ENCODE data around the gene WDFY4. TPM values are rescaled to one million over a fixed set of nuclear protein-coding genes. Genes with fewer than 3 reads are reported as not detected.

Gene WDFY4
- total and polyA plus RNA-seq, 2 of the 4 experiments (the other 2 are of a cell fraction), result not detected

DNA sequence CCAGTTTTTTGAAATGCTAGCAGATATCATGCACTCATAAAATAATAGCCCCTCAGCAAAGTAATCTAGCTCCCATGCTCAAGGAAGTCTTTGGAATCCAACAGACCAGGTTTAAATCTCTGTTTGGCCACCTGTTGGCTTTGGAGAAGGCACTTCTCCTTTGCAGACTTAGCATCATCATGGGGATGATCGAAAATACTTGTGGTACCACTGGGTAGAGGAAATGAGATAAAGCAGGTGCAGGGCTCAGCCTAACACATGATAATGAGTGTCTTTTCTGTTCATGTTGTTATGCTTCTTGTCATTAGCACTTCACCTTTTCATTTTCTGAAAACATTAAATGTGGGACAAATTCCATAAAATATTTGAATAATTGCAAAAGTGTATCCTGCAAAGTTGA, 187.6 kb downstream of the WDFY4 start:
- no peaks in the 10 kb centered on the region for H3K9me3 ChIP-seq (ENCODE audit: control insufficient read depth, insufficient read depth, low read length)
- H3K36me3 ChIP-seq (ENCODE audit: control insufficient read depth, insufficient read depth, low read length), result no peaks in the 10 kb centered on the region
- H4K91ac ChIP-seq (ENCODE audit: insufficient read depth, low read depth, low read length), result no peak overlapping the region
- no TSS peak for BruUV-seq (replicated peaks)
- H3K9me1 ChIP-seq (ENCODE audit: insufficient read depth, low read length), result no peaks in the 10 kb centered on the region
- H3K4ac ChIP-seq (ENCODE audit: low read depth, low read length), result no peak overlapping the region
- H3K27me3 ChIP-seq (ENCODE audit: control insufficient read depth, insufficient read depth, low read length), result peaks cover 4% of the 10 kb centered on the region; the same call in 1 of the 2 replicates
- intact Hi-C loops (cut with micrococcal nuclease) (no loop called here), dilution Hi-C loops (cut with HindIII; ENCODE audit: low sequenced_read_pairs, unreplicated experiment) (no loop called here), in situ Hi-C loops (cut with MboI; ENCODE audit: low sequenced_read_pairs) (no loop called here)
- no peak overlapping the region for H2BK120ac ChIP-seq (ENCODE audit: low read depth, low read length)
- H3K23ac ChIP-seq (ENCODE audit: low read depth, low read length), result no peak overlapping the region
- ChIA-PET CTCF (no interaction called here), POLR2A (ENCODE audit: unreplicated experiment) (no interaction called here)
- H4K20me1 ChIP-seq (ENCODE audit: insufficient read depth, low read length), result no peaks in the 10 kb centered on the region
- no peak overlapping the region for H3K4me3 ChIP-seq (ENCODE audit: insufficient read depth, low read depth, low read length)
- H3K18ac ChIP-seq (ENCODE audit: low read depth, low read length), result no peak overlapping the region
- ATAC-seq (ENCODE audit: low read depth) (no peak), DNase-seq (no peak)
- no CpG with 5 or more reads among the region's 1 CpG for WGBS, 2 experiments (ENCODE audit: extremely low coverage in 2 of 2, insufficient read length in 1 of 2)
- H2AK9ac ChIP-seq (replicated peaks; ENCODE audit: low read depth, low read length, poor library complexity), result no peak overlapping the region
- H3K4me2 ChIP-seq (ENCODE audit: low read depth, low read length), result no peak overlapping the region
- no peak overlapping the region for H2BK15ac ChIP-seq (ENCODE audit: low read depth, low read length)
- no peaks in the 10 kb centered on the region for H3K79me1 ChIP-seq (ENCODE audit: low read depth in 1 of 2, low read length in 2 of 2)
- no peak overlapping the region for H3K9ac ChIP-seq (ENCODE audit: low read depth, low read length)
- H3K27ac ChIP-seq (ENCODE audit: insufficient read depth, low read length), result no peak overlapping the region
- H3K14ac ChIP-seq (replicated peaks; ENCODE audit: low read depth, low read length), result no peak overlapping the region
- no peak overlapping the region for H3K56ac ChIP-seq (ENCODE audit: extremely low read depth, insufficient read depth, low read length)
- no peak overlapping the region for H2BK20ac ChIP-seq (ENCODE audit: low read depth, low read length)
- H4K8ac ChIP-seq (ENCODE audit: low read depth in 2 of 2, low read length in 2 of 2), result no peak overlapping the region
- TF ChIP-seq, protein P1, sequence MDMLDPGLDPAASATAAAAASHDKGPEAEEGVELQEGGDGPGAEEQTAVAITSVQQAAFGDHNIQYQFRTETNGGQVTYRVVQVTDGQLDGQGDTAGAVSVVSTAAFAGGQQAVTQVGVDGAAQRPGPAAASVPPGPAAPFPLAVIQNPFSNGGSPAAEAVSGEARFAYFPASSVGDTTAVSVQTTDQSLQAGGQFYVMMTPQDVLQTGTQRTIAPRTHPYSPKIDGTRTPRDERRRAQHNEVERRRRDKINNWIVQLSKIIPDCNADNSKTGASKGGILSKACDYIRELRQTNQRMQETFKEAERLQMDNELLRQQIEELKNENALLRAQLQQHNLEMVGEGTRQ (IDR thresholded peaks at IDR 0.05; ENCODE audit: low read depth, low read length), result no peak
- TF ChIP-seq, protein P2, sequence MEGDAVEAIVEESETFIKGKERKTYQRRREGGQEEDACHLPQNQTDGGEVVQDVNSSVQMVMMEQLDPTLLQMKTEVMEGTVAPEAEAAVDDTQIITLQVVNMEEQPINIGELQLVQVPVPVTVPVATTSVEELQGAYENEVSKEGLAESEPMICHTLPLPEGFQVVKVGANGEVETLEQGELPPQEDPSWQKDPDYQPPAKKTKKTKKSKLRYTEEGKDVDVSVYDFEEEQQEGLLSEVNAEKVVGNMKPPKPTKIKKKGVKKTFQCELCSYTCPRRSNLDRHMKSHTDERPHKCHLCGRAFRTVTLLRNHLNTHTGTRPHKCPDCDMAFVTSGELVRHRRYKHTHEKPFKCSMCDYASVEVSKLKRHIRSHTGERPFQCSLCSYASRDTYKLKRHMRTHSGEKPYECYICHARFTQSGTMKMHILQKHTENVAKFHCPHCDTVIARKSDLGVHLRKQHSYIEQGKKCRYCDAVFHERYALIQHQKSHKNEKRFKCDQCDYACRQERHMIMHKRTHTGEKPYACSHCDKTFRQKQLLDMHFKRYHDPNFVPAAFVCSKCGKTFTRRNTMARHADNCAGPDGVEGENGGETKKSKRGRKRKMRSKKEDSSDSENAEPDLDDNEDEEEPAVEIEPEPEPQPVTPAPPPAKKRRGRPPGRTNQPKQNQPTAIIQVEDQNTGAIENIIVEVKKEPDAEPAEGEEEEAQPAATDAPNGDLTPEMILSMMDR (conservative IDR thresholded peaks at IDR 0.05; ENCODE audit: low read depth, low read length), result no peak
- TF ChIP-seq NFE2L2 (IDR thresholded peaks at IDR 0.05; ENCODE audit: low read depth, low read length), result no peak
- TF ChIP-seq MAZ (IDR thresholded peaks at IDR 0.05; ENCODE audit: borderline replicate concordance, low read depth, low read length), result no peak
- TF ChIP-seq MXI1 (IDR thresholded peaks at IDR 0.05; ENCODE audit: borderline replicate concordance, low read depth, low read length), result no peak
- no peak for TF ChIP-seq FOS (IDR thresholded peaks at IDR 0.05; ENCODE audit: low read depth, low read length)
- no peak for TF ChIP-seq SMC3 (IDR thresholded peaks at IDR 0.05; ENCODE audit: low read depth, low read length)
- no peak for TF ChIP-seq CEBPB (IDR thresholded peaks at IDR 0.05; ENCODE audit: low read depth, low read length)
- H2AFZ ChIP-seq (replicated peaks; ENCODE audit: low read length, poor library complexity), result no peak overlapping the region
- no peak overlapping the region for H2BK5ac ChIP-seq (ENCODE audit: low read depth, low read length, poor library complexity, severe bottlenecking)
- no peaks in the 10 kb centered on the region for H3K4me1 ChIP-seq (ENCODE audit: control insufficient read depth, insufficient read depth, low read length)
- no peak overlapping the region for H4K5ac ChIP-seq (ENCODE audit: low read depth, low read length)
- no peak overlapping the region for H2AK5ac ChIP-seq (ENCODE audit: low read depth, low read length)

Data from IMR-90 (cell line).